Fibroblast of mammary gland (primary cell): ENCODE measurements around the gene FAM181A.

ENCODE experiments used
- DNase-seq: peaks from one replicate; pipeline ENCODE4 v3.0.0-alpha.2; 2010; ENCODE audit warnings: low read depth
- H3K4me3 ChIP-seq: 2 replicates; pipeline ENCODE4 v1.5.1; 2011; ENCODE audit warnings: low read depth, mild to moderate bottlenecking, low read length, moderate library complexity; ENCODE audit not compliant: control insufficient read depth
- TF ChIP-seq, protein P1 (sequence below): conservative IDR thresholded peaks from 2 replicates; pipeline ENCODE4 v1.5.1; 2011; ENCODE audit warnings: low read depth, low read length, inconsistent platforms; ENCODE audit not compliant: control insufficient read depth, insufficient read depth

Gene FAM181A

DNA sequence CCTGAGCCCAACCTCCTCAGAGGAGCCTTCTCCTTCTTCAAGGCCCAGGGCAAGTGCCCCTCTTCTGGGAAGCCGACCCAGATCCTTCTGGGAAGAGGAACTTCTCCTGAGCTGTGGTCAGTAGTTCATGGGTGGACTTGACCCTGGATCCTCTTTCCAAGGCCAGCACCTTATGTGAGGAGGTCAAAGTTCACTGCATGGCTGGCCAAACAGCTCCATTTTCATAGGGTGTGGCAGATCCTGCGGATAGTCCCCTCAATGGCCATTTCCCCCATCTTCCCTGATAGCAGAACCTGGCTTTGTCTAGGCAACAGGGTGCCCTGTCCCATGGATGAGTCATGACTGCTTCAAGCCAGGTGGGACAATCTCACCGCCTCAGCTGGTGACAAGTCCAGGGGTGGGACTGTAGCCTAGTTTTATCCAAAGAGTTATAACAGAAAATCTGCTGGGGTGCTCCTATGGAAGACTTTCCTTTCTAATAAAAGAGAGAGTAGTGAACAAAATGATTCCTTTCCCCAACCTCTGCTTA lies 38.9 kb downstream of the FAM181A start:
- TF ChIP-seq, protein P1, sequence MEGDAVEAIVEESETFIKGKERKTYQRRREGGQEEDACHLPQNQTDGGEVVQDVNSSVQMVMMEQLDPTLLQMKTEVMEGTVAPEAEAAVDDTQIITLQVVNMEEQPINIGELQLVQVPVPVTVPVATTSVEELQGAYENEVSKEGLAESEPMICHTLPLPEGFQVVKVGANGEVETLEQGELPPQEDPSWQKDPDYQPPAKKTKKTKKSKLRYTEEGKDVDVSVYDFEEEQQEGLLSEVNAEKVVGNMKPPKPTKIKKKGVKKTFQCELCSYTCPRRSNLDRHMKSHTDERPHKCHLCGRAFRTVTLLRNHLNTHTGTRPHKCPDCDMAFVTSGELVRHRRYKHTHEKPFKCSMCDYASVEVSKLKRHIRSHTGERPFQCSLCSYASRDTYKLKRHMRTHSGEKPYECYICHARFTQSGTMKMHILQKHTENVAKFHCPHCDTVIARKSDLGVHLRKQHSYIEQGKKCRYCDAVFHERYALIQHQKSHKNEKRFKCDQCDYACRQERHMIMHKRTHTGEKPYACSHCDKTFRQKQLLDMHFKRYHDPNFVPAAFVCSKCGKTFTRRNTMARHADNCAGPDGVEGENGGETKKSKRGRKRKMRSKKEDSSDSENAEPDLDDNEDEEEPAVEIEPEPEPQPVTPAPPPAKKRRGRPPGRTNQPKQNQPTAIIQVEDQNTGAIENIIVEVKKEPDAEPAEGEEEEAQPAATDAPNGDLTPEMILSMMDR, result no peak
- no peak overlapping the region for H3K4me3 ChIP-seq
- no peak for DNase-seq

DNA sequence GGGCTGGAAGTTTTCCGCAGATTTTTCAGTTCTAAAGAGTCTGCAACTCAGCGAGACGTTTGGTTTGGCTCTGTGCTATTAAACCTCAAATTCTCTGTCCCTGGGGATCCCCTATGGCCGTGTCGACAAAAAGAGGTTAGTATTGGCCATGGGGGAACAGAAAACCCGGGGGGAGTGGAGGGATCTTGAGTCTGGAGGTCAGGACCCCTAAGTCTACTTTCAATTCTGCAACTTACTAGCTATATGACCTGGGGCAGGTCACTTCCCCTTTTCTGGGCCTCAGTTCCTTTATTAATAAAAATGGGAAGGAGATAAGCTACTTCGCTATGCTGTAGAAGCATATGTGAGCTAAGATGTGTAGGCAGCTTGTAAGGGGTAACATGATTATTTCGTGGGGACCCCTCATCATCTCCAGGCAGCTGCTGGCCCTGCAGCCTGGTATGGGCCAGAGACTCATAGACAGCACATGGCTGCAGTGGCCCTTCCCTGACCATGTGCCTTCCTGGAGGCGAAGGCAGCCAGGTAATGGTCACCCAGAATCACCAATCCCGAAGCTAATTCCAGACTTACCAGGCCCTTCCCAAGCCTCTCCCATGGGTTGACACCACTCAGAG lies 40.6 kb downstream of the FAM181A start:
- TF ChIP-seq, protein P1, result no peak
- no peak for DNase-seq
- no peak overlapping the region for H3K4me3 ChIP-seq

DNA sequence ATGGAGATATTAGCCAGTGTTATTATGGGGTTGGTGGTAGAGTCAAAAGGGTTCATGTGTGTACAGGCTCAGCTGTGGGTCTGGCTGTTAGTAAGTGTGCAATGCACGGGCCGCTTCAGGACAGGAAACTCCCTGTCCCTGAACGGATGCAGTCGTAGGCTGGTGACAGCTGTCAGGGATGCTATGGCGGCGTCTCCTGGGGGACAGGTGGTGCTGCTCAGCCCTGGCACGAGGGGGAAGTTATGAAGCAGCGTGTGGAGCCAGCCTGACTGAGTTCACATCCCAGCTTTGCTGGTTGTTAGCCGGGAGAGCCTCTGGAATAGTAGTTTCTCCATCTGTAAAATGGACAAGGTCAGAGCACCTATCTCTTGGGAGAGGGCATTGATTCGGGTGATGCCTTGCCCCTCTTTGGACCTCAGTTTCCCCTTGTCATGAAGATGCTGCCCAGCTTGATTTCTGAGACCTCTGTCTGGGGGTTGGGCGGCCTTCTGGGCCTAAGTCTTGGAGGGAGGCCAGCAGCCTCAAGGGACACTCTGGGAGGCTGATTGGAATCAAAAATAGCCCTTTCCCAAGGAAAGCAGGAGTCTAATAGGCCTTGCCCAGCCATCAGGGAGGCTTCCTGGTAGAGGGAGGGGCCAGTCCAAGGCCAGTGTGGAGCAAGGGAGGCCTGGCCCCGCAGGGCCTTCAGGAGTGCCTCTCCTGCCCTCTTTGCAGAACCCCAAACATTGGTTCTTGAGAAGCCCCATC lies 42.1 kb downstream of the FAM181A start:
- peak; percentile 4 for DNase-seq
- TF ChIP-seq, protein P1, result no peak
- H3K4me3 ChIP-seq, result no peak overlapping the region

DNA sequence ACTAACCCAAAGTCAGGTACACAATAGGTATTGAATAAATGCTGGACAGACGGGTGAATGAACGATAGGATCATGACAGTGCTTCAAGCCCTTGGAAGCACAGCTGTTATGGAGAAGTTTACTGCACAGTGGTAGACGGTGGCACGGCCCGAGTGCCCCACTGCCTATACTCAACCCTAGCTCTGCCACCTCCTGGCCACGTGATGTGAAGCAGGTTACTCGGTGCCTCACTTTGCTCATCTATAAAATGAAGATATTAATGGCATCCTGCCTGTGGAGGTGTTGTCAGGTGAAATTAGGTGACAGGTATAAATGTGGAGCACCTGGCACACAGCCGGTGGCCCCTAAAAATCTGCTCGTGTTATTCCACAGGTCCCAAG lies 43.4 kb downstream of the FAM181A start:
- no peak overlapping the region for H3K4me3 ChIP-seq
- no peak for DNase-seq
- TF ChIP-seq, protein P1, result peak; percentile 28

DNA sequence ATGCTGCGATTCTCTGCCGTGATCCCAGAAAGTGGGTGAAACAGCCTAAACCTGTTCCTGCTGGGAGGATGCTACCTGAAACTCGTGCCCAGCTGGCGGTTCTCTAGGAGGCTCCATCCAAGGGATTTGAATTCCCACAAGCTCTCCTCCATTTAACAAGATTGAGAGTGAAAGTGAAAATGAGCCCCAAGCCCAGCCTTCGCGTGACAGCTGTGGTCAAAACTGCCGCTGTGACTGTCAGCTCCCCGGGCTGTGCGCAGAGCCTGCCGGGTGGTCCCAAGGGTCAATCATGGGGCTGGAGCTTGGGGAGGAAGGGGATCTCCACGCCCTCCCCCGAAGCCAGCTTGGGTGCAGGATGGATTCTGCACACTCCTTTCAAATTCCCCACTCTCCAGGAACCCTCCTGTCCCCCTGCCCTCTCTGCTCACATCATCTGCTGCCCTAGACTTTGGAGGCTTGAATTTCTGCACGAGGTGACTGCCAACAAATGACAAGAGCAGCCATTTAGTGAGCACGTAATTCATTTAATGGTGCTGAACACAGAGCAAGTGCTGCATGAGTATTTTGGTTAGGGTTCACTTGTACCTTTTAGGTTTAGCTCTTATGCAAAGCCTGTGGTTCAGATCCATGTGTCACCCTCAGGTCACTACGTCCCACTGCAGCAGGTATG lies 44.0 kb downstream of the FAM181A start:
- TF ChIP-seq, protein P1, result no peak
- no peak for DNase-seq
- H3K4me3 ChIP-seq, result no peak overlapping the region

DNA sequence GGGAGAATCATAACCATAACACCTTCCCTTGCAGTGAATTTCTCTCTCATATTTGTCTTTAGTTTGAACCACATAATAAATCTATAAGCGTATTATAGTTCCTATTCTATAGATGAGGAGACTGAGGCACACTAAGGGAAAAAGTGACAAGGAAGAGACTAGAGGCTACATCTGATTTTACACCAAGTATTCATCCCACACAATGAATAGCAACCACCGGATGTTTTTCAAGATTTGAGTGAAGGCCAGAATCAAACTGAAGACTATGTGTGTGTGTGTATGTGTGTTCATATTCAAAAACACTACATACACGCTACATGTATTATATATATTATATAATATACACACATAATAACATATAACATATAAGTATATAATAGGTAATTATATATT lies 44.5 kb downstream of the FAM181A start:
- TF ChIP-seq, protein P1, result no peak
- no peak overlapping the region for H3K4me3 ChIP-seq

More for the DNA sequence above, 44.5 kb downstream of the FAM181A start:
- DNase-seq, result no peak
